HEK293 (cell line): ENCODE measurements around the gene RAET1L.
"Not testable (repeated sequence)": the region's sequence is repeated elsewhere in the genome, so short reads cannot be mapped to it uniquely, and the experiment has no call there.

Experiments
- CTCF ChIA-PET: fragments of 350-600 bp; formaldehyde crosslinking; extraction: SDS; loops from one replicate; lab custom pipeline; 2021; ENCODE audit warnings: antibody characterized with exemption; lab: Yijun Ruan, JAX
- POLR2A ChIA-PET: fragments of 300-600 bp; formaldehyde crosslinking; extraction: SDS; loops from one replicate; lab custom pipeline; 2020; ENCODE audit warnings: antibody characterized with exemption, inconsistent platforms; lab: Yijun Ruan, JAX
- H3K27ac ChIP-seq: fragments of 200-500 bp; sonication (Bioruptor generic); 2 replicates; pipeline ENCODE4 v1.5.1; 2014; ENCODE audit warnings: low read depth, low read length, control low read depth, inconsistent platforms; ENCODE audit errors: extremely low read depth
- H3K36me3 ChIP-seq, 2 experiments: fragments of 200-500 bp in 1 of 2; sonication (Bioruptor generic) in 1 of 2; 1 replicate in 1 of 2; 2 replicates in 1 of 2; pipeline ENCODE4 v1.5.1; 2014 to 2017; ENCODE audit warnings: inconsistent platforms in 2 of 2, low read length in 2 of 2; ENCODE audit not compliant: control insufficient read depth in 2 of 2, insufficient read depth in 1 of 2
- H3K4me1 ChIP-seq: fragments of 200-500 bp; sonication (Bioruptor generic); 2 replicates; pipeline ENCODE4 v1.5.1; 2014; ENCODE audit warnings: mild to moderate bottlenecking, low read length, inconsistent platforms; ENCODE audit not compliant: control insufficient read depth, insufficient read depth
- H3K4me3 ChIP-seq: 2 replicates; pipeline ENCODE4 v1.5.1; 2011; ENCODE audit warnings: low read depth, mild to moderate bottlenecking, control low read depth, low read length, moderate library complexity
- H3K9me3 ChIP-seq: fragments of 200-500 bp; sonication (Bioruptor generic); 2 replicates; pipeline ENCODE4 v1.5.1; 2014; ENCODE audit warnings: low read depth, low read length, inconsistent platforms; ENCODE audit not compliant: control insufficient read depth, insufficient read depth
- GLIS2 ChIP-seq: fragments of 450-650 bp; formaldehyde crosslinking; IDR thresholded peaks from 2 replicates; pipeline ENCODE4 v1.5.1; 2016; ENCODE audit warnings: missing biosample characterization, missing genetic modification characterization
- HOXC10 ChIP-seq: sonication (generic); formaldehyde crosslinking; IDR thresholded peaks from 2 replicates; pipeline ENCODE4 v1.8.1; 2023; ENCODE audit warnings: mild to moderate bottlenecking, missing genetic modification reagents
- KLF10 ChIP-seq: fragments of 450-650 bp; IDR thresholded peaks from 2 replicates; pipeline ENCODE4 v1.5.1; 2018; ENCODE audit warnings: missing biosample characterization, mild to moderate bottlenecking, missing genetic modification characterization
- KLF17 ChIP-seq: fragments of 450-650 bp; formaldehyde crosslinking; IDR thresholded peaks from 2 replicates; pipeline ENCODE4 v1.5.1; 2016; ENCODE audit warnings: missing biosample characterization, missing genetic modification characterization
- KLF8 ChIP-seq: fragments of 450-650 bp; formaldehyde crosslinking; IDR thresholded peaks from 2 replicates; pipeline ENCODE4 v1.5.1; 2016; ENCODE audit warnings: missing biosample characterization, missing genetic modification characterization
- KLF9 ChIP-seq: fragments of 450-650 bp; formaldehyde crosslinking; IDR thresholded peaks from 2 replicates; pipeline ENCODE4 v1.5.1; 2016; ENCODE audit warnings: missing biosample characterization, missing genetic modification characterization, low read depth
- OSR2 ChIP-seq: fragments of 450-650 bp; formaldehyde crosslinking; IDR thresholded peaks from 2 replicates; pipeline ENCODE4 v1.5.1; 2016; ENCODE audit warnings: missing biosample characterization, missing genetic modification characterization
- ZBTB10 ChIP-seq: fragments of 450-650 bp; formaldehyde crosslinking; IDR thresholded peaks from 2 replicates; pipeline ENCODE4 v1.5.1; 2016; ENCODE audit warnings: missing biosample characterization, missing genetic modification characterization
- ZBTB20 ChIP-seq: fragments of 450-650 bp; formaldehyde crosslinking; IDR thresholded peaks from 2 replicates; pipeline ENCODE4 v1.5.1; 2016; ENCODE audit warnings: missing biosample characterization, missing genetic modification characterization
- ZFHX2 ChIP-seq: fragments of 450-650 bp; formaldehyde crosslinking; conservative IDR thresholded peaks from 2 replicates; pipeline ENCODE4 v1.5.1; 2016; ENCODE audit warnings: missing biosample characterization, missing genetic modification characterization
- ZNF24 ChIP-seq: fragments of 450-650 bp; formaldehyde crosslinking; IDR thresholded peaks from 2 replicates; pipeline ENCODE4 v1.5.1; 2016; ENCODE audit warnings: missing biosample characterization, missing genetic modification characterization
- ZNF280D ChIP-seq: fragments of 450-650 bp; formaldehyde crosslinking; IDR thresholded peaks from 2 replicates; pipeline ENCODE4 v1.5.1; 2016; ENCODE audit warnings: missing biosample characterization, missing genetic modification characterization
- ZNF335 ChIP-seq: fragments of 450-650 bp; formaldehyde crosslinking; conservative IDR thresholded peaks from 2 replicates; pipeline ENCODE4 v1.5.1; 2016; ENCODE audit warnings: missing biosample characterization, missing genetic modification characterization
- ZNF394 ChIP-seq: fragments of 450-650 bp; formaldehyde crosslinking; IDR thresholded peaks from 2 replicates; pipeline ENCODE4 v1.5.1; 2016; ENCODE audit warnings: missing biosample characterization, missing genetic modification characterization, mild to moderate bottlenecking, moderate library complexity, borderline replicate concordance
- TF ChIP-seq, protein P1 (sequence below): fragments of 450-650 bp; formaldehyde crosslinking; IDR thresholded peaks from 2 replicates; pipeline ENCODE4 v1.5.1; 2016; ENCODE audit warnings: missing biosample characterization, missing genetic modification characterization
- TF ChIP-seq, protein P2 (sequence below): fragments of 450-650 bp; formaldehyde crosslinking; IDR thresholded peaks from 2 replicates; pipeline ENCODE4 v1.5.1; 2017; ENCODE audit warnings: missing biosample characterization, missing genetic modification characterization

RAET1L gene

DNA sequence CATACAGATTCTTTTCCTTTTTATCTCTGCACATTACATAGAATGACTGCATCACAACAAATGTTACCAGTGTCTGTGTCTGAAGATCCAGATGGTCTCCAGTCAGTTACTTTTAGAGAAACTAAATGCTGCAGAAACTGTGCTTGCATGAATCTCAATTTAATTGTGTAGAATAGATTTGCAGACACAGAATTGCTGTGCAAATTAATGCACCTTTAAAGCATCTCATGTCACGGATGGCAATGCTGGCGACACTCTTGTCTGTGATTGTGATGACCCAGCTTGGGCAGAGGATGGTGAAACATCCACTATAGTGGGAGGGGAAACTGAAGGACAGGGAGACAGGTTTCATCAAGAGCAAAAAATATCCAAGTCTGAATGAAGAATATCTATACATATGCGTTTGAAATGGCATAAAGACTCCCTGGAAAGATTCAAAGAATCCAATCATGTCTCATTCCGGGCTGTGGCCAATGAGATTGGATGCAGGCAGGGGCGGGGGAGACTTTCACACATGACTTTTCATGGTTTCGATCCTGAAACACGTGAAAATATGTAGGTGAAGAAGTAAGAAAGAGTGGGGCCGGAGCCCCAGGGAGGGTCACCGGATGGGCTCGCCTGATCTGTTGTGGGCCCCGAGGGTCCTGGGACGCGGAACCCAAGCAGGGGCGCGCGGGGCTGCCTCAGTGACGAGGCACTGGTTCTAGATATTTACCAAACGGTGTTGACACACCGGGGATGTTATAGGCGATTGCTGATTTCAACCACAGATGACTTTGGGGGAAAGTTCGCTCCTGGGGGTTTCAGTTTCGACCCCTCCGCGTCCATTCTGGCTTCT is 11.3 kb downstream of the RAET1L start:
- H3K36me3 ChIP-seq, H3K9me3 ChIP-seq, CTCF ChIA-PET, POLR2A ChIA-PET, H3K4me3 ChIP-seq, H3K4me1 ChIP-seq, H3K27ac ChIP-seq: not testable (repeated sequence)

- H3K4me1 ChIP-seq, H3K36me3 ChIP-seq, H3K4me3 ChIP-seq, H3K9me3 ChIP-seq, POLR2A ChIA-PET, H3K27ac ChIP-seq: not testable (repeated sequence)
- CTCF ChIA-PET: interaction anchor here (0.7 to 1.1 kb wide), 2 partner anchors 179 to 629 kb away, joined by 3 read pairs; no protein-coding TSS in a partner anchor
Observed at GRCh38 chr6:150012846-150013784, 12.2 kb downstream of the RAET1L start.

DNA sequence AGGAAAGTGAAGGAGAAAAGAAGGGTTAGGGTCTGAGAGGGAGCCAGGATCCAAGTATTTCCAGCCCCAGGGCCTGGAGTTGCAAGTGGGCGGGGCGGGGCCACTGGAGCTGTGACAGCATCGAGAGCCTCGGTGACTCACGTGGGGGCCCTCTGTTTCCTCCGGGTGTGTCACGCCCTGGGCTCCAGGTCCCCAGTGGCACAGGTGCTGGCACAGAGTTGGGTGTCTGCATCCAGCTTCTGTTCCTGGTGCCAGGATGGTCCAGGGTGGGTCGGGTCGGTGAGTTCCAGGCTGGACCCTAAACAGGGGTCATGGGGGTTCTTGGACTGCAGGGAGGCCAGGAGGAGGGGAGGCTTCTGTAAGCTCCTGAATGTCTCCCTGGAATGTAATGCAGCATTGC is 16.7 kb downstream of the RAET1L start:
- ChIA-PET POLR2A (interaction anchor here (0.9 kb wide), 1 partner anchor 45 kb away, joined by 3 read pairs; the partner anchor contains the start of gene ULBP1), CTCF (interaction anchor here (0.6 to 2.5 kb wide), 8 partner anchors 8 to 419 kb away, joined by 3 to 8 read pairs (median 3); no protein-coding TSS in a partner anchor)
- TF ChIP-seq ZBTB10 (tag by site-specific recombination) (peak; percentile 68; the same call in 1 of the 2 replicates), KLF9 (peak; percentile 77), HOXC10 (CRISPR knock-in tag) (no peak), OSR2 (tag by site-specific recombination) (peak; percentile 58; the same call in 1 of the 2 replicates), ZNF280D (0 out of 2 replicates have a peak, but pooled peaks have one; percentile 13), KLF8 (no peak), ZNF335 (tag by site-specific recombination) (0 out of 2 replicates have a peak, but pooled peaks have one; percentile 27), ZNF394 (tag by site-specific recombination) (0 out of 2 replicates have a peak, but pooled peaks have one; percentile 8), GLIS2 (tag by site-specific recombination) (peak; percentile 86), KLF17 (tag by site-specific recombination) (peak; percentile 53; the same call in 1 of the 2 replicates), ZFHX2 (peak; percentile 50), KLF10 (tag by site-specific recombination) (peak; percentile 37; the same call in 1 of the 2 replicates), ZNF24 (no peak), ZBTB20 (tag by site-specific recombination) (peak; percentile 38; the same call in 1 of the 2 replicates)
- TF ChIP-seq, protein P1, sequence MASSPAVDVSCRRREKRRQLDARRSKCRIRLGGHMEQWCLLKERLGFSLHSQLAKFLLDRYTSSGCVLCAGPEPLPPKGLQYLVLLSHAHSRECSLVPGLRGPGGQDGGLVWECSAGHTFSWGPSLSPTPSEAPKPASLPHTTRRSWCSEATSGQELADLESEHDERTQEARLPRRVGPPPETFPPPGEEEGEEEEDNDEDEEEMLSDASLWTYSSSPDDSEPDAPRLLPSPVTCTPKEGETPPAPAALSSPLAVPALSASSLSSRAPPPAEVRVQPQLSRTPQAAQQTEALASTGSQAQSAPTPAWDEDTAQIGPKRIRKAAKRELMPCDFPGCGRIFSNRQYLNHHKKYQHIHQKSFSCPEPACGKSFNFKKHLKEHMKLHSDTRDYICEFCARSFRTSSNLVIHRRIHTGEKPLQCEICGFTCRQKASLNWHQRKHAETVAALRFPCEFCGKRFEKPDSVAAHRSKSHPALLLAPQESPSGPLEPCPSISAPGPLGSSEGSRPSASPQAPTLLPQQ (tag by site-specific recombination): peak; percentile 61
- TF ChIP-seq, protein P2, sequence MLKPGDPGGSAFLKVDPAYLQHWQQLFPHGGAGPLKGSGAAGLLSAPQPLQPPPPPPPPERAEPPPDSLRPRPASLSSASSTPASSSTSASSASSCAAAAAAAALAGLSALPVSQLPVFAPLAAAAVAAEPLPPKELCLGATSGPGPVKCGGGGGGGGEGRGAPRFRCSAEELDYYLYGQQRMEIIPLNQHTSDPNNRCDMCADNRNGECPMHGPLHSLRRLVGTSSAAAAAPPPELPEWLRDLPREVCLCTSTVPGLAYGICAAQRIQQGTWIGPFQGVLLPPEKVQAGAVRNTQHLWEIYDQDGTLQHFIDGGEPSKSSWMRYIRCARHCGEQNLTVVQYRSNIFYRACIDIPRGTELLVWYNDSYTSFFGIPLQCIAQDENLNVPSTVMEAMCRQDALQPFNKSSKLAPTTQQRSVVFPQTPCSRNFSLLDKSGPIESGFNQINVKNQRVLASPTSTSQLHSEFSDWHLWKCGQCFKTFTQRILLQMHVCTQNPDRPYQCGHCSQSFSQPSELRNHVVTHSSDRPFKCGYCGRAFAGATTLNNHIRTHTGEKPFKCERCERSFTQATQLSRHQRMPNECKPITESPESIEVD: no peak

More for the DNA sequence above, 16.7 kb downstream of the RAET1L start:
- H3K4me1 ChIP-seq: peaks cover 3% of the 10 kb centered on the region; the same call in 1 of the 2 replicates
- H3K27ac ChIP-seq: no peak overlapping the region
- no peak overlapping the region for H3K4me3 ChIP-seq
- no peaks in the 10 kb centered on the region for H3K36me3 ChIP-seq
- H3K9me3 ChIP-seq: no peaks in the 10 kb centered on the region
